WTC11 (cell line): ENCODE results near the gene TNFSF9. TPM values are rescaled to one million over a fixed set of nuclear protein-coding genes. Genes with fewer than 3 reads are reported as not detected.

Experiments used
- ATAC-seq: fragments of 200-7000 bp; cut with Tn5 transposase; 2 replicates; pipeline ENCODE4 v1.10.0; 2021; ENCODE audit warnings: mild to moderate bottlenecking, moderate library complexity
- CTCF ChIA-PET: fragments of 300-600 bp; sonication (Branson Sonifier 250); formaldehyde crosslinking; loops from one replicate; lab custom pipeline; 2021; ENCODE audit warnings: antibody characterized with exemption; lab: Charles Lee
- POLR2A ChIA-PET: fragments of 350-600 bp; sonication (Branson Sonifier 250); formaldehyde crosslinking; loops from one replicate; lab custom pipeline; 2021; ENCODE audit warnings: antibody characterized with exemption; lab: Charles Lee
- DNase-seq: peaks from one replicate; pipeline ENCODE4 v3.0.0; 2021; ENCODE audit warnings: low spot score
- H3K27ac Mint-ChIP-seq: 2 replicates; pipeline ENCODE4 v1.8.0; 2021; ENCODE audit warnings: mixed read lengths
- H3K27me3 Mint-ChIP-seq: 2 replicates; pipeline ENCODE4 v1.8.0; 2021; ENCODE audit warnings: low read depth, mild to moderate bottlenecking, moderate library complexity, mixed read lengths
- H3K36me3 Mint-ChIP-seq: 2 replicates; pipeline ENCODE4 v1.8.0; 2021; ENCODE audit warnings: mixed read lengths
- H3K4me1 Mint-ChIP-seq: 2 replicates; pipeline ENCODE4 v1.8.0; 2022; ENCODE audit warnings: mixed read lengths
- H3K4me3 Mint-ChIP-seq: 2 replicates; pipeline ENCODE4 v1.8.0; 2021; ENCODE audit warnings: mild to moderate bottlenecking, moderate library complexity, mixed read lengths
- H3K9me3 Mint-ChIP-seq: 2 replicates; pipeline ENCODE4 v1.8.0; 2021; ENCODE audit warnings: mixed read lengths
- CREB1 ChIP-seq: sonication (generic); formaldehyde crosslinking; IDR thresholded peaks from 2 replicates; pipeline ENCODE4 v1.8.0; 2023; ENCODE audit warnings: mild to moderate bottlenecking, missing genetic modification reagents
- FOXJ3 ChIP-seq: sonication (generic); formaldehyde crosslinking; IDR thresholded peaks from 2 replicates; pipeline ENCODE4 v1.9.0; 2021; ENCODE audit warnings: missing genetic modification reagents, mild to moderate bottlenecking, borderline replicate concordance
- FOXP1 ChIP-seq: sonication (generic); formaldehyde crosslinking; IDR thresholded peaks from 2 replicates; pipeline ENCODE4 v1.8.0; 2022; ENCODE audit warnings: missing genetic modification reagents, mild to moderate bottlenecking, moderate library complexity, borderline replicate concordance
- JUN ChIP-seq: sonication (generic); formaldehyde crosslinking; IDR thresholded peaks from 2 replicates; pipeline ENCODE4 v1.8.0; 2023; ENCODE audit warnings: mild to moderate bottlenecking, missing genetic modification reagents
- MYBL2 ChIP-seq: sonication (generic); formaldehyde crosslinking; IDR thresholded peaks from 2 replicates; pipeline ENCODE4 v1.8.1; 2023; ENCODE audit warnings: mild to moderate bottlenecking, moderate library complexity, missing genetic modification reagents
- SMAD3 ChIP-seq: sonication (generic); formaldehyde crosslinking; IDR thresholded peaks from 2 replicates; pipeline ENCODE4 v1.8.0; 2022; ENCODE audit warnings: missing genetic modification reagents, mild to moderate bottlenecking, borderline replicate concordance
- TP53 ChIP-seq: sonication (generic); formaldehyde crosslinking; IDR thresholded peaks from 2 replicates; pipeline ENCODE4 v1.8.1; 2023; ENCODE audit warnings: mild to moderate bottlenecking, missing genetic modification reagents
- ZNF138 ChIP-seq: sonication (generic); formaldehyde crosslinking; conservative IDR thresholded peaks from 2 replicates; pipeline ENCODE4 v1.8.1; 2022; ENCODE audit warnings: mild to moderate bottlenecking, moderate library complexity, missing genetic modification reagents
- total RNA-seq: library from RNA; stranded (reverse); gene quantifications from 3 replicates; pipeline ENCODE4 v1.2.3, GENCODE V29; 2021
- TF ChIP-seq, protein P1 (sequence below): sonication (generic); formaldehyde crosslinking; IDR thresholded peaks from 2 replicates; pipeline ENCODE4 v1.8.1; 2022; ENCODE audit warnings: mild to moderate bottlenecking, moderate library complexity, missing genetic modification reagents
- TF ChIP-seq, protein P2 (sequence below): sonication (generic); formaldehyde crosslinking; IDR thresholded peaks from 2 replicates; pipeline ENCODE4 v1.8.1; 2023; ENCODE audit warnings: mild to moderate bottlenecking, missing genetic modification reagents
- TF ChIP-seq, protein P3 (sequence below): sonication (generic); formaldehyde crosslinking; IDR thresholded peaks from 2 replicates; pipeline ENCODE4 v1.8.1; 2023; ENCODE audit warnings: mild to moderate bottlenecking, missing genetic modification reagents
- TF ChIP-seq, protein P4 (sequence below): fragments of 250-450 bp; sonication (Bioruptor Pico); IDR thresholded peaks from 2 replicates; pipeline ENCODE4 v1.9.0; 2021; ENCODE audit warnings: mild to moderate bottlenecking
- TF ChIP-seq, protein P5 (sequence below): fragments of 250-450 bp; sonication (Bioruptor Pico); IDR thresholded peaks from 2 replicates; pipeline ENCODE4 v2.1.2; 2022; ENCODE audit warnings: mild to moderate bottlenecking, moderate library complexity
- TF ChIP-seq, protein P6 (sequence below): fragments of 250-450 bp; sonication (Bioruptor Pico); conservative IDR thresholded peaks from 2 replicates; pipeline ENCODE4 v1.9.0; 2021; ENCODE audit warnings: mild to moderate bottlenecking
- TF ChIP-seq, protein P7 (sequence below): sonication (generic); formaldehyde crosslinking; conservative IDR thresholded peaks from 2 replicates; pipeline ENCODE4 v1.8.1; 2023; ENCODE audit warnings: mild to moderate bottlenecking, low read depth, missing genetic modification reagents, moderate library complexity
- TF ChIP-seq, protein P8 (sequence below): sonication (generic); formaldehyde crosslinking; IDR thresholded peaks from 2 replicates; pipeline ENCODE4 v1.8.1; 2022; ENCODE audit warnings: missing genetic modification reagents, borderline replicate concordance
- TF ChIP-seq, protein P9 (sequence below): sonication (generic); formaldehyde crosslinking; IDR thresholded peaks from 2 replicates; pipeline ENCODE4 v1.8.0; 2023; ENCODE audit warnings: missing genetic modification reagents, mild to moderate bottlenecking, borderline replicate concordance

TNFSF9 gene
- total RNA-seq, 1 experiment from 2014 or later = 2.9 TPM

DNA sequence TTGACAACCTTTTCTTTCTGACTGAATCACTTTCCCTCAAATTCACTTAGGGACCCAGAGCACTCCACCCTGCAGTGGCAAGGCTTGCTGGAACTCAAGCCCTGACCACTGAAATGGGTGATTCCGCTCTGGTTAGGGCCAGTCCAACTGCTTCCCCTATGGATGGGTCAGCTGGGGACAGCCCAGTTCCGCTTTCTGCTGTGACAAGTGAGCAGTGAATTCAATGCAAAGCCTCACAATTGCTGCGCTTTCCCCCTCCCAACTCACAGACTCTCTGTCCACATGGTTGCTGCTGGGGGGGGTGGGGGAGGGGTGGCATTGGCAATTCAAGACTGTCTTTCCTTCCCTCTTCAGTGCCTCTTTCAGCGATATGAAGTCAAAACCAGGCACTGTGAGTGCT, 41.4 kb downstream of the TNFSF9 start:
- CTCF ChIA-PET = no interaction called here
- Mint-ChIP-seq H3K4me1 (peaks cover 7% of the 10 kb centered on the region; the same call in 1 of the 2 replicates), H3K9me3 (peaks cover 27% of the 10 kb centered on the region), H3K27me3 (peaks cover 12% of the 10 kb centered on the region), H3K36me3 (peaks cover 4% of the 10 kb centered on the region; the same call in 1 of the 2 replicates), H3K4me3 (no peak overlapping the region), H3K27ac (no peak overlapping the region)
- POLR2A ChIA-PET = no interaction called here
- TF ChIP-seq MYBL2 (no peak), SMAD3 (no peak), CREB1 (no peak), JUN (CRISPR knock-in tag) (no peak), FOXJ3 (CRISPR knock-in tag) (no peak), TP53 (CRISPR knock-in tag) (no peak)
- TF ChIP-seq, protein P1, sequence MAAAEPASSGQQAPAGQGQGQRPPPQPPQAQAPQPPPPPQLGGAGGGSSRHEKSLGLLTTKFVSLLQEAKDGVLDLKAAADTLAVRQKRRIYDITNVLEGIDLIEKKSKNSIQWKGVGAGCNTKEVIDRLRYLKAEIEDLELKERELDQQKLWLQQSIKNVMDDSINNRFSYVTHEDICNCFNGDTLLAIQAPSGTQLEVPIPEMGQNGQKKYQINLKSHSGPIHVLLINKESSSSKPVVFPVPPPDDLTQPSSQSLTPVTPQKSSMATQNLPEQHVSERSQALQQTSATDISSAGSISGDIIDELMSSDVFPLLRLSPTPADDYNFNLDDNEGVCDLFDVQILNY (CRISPR knock-in tag) = no peak
- TF ChIP-seq, protein P2, sequence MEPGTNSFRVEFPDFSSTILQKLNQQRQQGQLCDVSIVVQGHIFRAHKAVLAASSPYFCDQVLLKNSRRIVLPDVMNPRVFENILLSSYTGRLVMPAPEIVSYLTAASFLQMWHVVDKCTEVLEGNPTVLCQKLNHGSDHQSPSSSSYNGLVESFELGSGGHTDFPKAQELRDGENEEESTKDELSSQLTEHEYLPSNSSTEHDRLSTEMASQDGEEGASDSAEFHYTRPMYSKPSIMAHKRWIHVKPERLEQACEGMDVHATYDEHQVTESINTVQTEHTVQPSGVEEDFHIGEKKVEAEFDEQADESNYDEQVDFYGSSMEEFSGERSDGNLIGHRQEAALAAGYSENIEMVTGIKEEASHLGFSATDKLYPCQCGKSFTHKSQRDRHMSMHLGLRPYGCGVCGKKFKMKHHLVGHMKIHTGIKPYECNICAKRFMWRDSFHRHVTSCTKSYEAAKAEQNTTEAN = no peak
- TF ChIP-seq, protein P3, sequence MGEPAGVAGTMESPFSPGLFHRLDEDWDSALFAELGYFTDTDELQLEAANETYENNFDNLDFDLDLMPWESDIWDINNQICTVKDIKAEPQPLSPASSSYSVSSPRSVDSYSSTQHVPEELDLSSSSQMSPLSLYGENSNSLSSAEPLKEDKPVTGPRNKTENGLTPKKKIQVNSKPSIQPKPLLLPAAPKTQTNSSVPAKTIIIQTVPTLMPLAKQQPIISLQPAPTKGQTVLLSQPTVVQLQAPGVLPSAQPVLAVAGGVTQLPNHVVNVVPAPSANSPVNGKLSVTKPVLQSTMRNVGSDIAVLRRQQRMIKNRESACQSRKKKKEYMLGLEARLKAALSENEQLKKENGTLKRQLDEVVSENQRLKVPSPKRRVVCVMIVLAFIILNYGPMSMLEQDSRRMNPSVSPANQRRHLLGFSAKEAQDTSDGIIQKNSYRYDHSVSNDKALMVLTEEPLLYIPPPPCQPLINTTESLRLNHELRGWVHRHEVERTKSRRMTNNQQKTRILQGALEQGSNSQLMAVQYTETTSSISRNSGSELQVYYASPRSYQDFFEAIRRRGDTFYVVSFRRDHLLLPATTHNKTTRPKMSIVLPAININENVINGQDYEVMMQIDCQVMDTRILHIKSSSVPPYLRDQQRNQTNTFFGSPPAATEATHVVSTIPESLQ = no peak
- ATAC-seq (no peak), DNase-seq (no peak)

DNA sequence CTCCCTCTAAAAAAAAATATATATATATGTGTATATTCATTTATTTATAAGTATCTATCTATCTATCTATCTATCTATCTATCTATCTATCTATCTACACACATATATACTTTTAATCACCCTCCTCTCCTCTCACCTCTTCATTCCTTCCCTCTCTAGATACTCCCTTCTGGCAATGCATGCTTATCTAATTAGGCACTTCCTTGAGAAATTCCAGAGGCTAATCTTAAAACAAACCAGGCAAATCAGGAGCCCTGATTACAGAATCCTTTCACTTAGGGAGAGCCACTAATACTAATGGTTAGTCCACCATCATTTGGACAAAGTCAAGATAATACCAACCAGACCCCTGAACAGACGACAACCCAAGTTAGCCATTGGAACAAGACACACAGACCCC, 42.5 kb downstream of the TNFSF9 start:
- ChIA-PET CTCF (no interaction called here), POLR2A (no interaction called here)
- Mint-ChIP-seq H3K4me1 (peaks cover 7% of the 10 kb centered on the region; the same call in 1 of the 2 replicates), H3K27ac (no peak overlapping the region), H3K36me3 (peaks cover 7% of the 10 kb centered on the region), H3K27me3 (peaks cover 7% of the 10 kb centered on the region), H3K4me3 (no peak overlapping the region), H3K9me3 (peaks cover 19% of the 10 kb centered on the region)
- DNase-seq (no peak), ATAC-seq (no peak)
- TF ChIP-seq, protein P4, sequence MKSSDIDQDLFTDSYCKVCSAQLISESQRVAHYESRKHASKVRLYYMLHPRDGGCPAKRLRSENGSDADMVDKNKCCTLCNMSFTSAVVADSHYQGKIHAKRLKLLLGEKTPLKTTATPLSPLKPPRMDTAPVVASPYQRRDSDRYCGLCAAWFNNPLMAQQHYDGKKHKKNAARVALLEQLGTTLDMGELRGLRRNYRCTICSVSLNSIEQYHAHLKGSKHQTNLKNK = no peak
- TF ChIP-seq FOXP1 (no peak), ZNF138 (no peak)
- TF ChIP-seq, protein P5, sequence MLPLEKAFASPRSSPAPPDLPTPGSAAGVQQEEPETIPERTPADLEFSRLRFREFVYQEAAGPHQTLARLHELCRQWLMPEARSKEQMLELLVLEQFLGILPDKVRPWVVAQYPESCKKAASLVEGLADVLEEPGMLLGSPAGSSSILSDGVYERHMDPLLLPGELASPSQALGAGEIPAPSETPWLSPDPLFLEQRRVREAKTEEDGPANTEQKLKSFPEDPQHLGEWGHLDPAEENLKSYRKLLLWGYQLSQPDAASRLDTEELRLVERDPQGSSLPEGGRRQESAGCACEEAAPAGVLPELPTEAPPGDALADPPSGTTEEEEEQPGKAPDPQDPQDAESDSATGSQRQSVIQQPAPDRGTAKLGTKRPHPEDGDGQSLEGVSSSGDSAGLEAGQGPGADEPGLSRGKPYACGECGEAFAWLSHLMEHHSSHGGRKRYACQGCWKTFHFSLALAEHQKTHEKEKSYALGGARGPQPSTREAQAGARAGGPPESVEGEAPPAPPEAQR (CRISPR knock-in tag) = no peak
- TF ChIP-seq, protein P6, sequence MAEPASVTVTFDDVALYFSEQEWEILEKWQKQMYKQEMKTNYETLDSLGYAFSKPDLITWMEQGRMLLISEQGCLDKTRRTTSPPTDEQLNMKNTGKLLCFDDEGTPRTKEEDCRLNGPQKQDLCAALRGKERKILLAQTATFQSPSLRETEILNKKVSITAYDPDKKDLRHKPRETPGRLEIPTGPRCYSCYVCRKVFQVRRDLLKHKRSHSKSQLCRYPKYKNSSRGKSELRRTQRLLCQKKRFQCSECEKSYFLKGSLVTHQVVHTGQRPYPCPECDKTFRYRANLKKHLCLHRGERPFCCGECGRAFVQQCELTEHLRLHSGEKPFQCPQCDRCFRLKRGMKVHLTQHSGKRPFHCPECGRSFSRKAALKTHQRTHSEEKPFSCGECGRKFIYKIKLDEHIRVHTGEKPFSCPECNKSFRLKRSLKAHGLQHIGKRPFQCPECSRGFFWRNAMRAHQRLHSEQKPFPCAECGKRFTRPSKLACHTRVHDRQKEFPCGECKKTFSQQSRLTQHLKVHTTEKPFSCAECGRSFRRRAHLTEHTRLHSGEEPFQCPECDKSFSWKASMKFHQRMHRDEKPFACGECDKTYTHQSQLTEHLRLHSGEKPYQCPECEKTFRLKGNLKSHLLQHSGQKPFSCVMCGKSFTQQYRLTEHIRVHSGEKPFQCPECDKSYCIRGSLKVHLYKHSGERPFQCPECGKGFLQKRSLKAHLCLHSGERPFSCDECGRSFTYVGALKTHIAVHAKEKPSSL (CRISPR knock-in tag) = no peak
- TF ChIP-seq, protein P7, sequence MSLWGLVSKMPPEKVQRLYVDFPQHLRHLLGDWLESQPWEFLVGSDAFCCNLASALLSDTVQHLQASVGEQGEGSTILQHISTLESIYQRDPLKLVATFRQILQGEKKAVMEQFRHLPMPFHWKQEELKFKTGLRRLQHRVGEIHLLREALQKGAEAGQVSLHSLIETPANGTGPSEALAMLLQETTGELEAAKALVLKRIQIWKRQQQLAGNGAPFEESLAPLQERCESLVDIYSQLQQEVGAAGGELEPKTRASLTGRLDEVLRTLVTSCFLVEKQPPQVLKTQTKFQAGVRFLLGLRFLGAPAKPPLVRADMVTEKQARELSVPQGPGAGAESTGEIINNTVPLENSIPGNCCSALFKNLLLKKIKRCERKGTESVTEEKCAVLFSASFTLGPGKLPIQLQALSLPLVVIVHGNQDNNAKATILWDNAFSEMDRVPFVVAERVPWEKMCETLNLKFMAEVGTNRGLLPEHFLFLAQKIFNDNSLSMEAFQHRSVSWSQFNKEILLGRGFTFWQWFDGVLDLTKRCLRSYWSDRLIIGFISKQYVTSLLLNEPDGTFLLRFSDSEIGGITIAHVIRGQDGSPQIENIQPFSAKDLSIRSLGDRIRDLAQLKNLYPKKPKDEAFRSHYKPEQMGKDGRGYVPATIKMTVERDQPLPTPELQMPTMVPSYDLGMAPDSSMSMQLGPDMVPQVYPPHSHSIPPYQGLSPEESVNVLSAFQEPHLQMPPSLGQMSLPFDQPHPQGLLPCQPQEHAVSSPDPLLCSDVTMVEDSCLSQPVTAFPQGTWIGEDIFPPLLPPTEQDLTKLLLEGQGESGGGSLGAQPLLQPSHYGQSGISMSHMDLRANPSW = no peak
- TF ChIP-seq, protein P8, sequence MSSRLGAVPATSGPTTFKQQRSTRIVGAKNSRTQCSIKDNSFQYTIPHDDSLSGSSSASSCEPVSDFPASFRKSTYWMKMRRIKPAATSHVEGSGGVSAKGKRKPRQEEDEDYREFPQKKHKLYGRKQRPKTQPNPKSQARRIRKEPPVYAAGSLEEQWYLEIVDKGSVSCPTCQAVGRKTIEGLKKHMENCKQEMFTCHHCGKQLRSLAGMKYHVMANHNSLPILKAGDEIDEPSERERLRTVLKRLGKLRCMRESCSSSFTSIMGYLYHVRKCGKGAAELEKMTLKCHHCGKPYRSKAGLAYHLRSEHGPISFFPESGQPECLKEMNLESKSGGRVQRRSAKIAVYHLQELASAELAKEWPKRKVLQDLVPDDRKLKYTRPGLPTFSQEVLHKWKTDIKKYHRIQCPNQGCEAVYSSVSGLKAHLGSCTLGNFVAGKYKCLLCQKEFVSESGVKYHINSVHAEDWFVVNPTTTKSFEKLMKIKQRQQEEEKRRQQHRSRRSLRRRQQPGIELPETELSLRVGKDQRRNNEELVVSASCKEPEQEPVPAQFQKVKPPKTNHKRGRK = no peak
- TF ChIP-seq, protein P9, sequence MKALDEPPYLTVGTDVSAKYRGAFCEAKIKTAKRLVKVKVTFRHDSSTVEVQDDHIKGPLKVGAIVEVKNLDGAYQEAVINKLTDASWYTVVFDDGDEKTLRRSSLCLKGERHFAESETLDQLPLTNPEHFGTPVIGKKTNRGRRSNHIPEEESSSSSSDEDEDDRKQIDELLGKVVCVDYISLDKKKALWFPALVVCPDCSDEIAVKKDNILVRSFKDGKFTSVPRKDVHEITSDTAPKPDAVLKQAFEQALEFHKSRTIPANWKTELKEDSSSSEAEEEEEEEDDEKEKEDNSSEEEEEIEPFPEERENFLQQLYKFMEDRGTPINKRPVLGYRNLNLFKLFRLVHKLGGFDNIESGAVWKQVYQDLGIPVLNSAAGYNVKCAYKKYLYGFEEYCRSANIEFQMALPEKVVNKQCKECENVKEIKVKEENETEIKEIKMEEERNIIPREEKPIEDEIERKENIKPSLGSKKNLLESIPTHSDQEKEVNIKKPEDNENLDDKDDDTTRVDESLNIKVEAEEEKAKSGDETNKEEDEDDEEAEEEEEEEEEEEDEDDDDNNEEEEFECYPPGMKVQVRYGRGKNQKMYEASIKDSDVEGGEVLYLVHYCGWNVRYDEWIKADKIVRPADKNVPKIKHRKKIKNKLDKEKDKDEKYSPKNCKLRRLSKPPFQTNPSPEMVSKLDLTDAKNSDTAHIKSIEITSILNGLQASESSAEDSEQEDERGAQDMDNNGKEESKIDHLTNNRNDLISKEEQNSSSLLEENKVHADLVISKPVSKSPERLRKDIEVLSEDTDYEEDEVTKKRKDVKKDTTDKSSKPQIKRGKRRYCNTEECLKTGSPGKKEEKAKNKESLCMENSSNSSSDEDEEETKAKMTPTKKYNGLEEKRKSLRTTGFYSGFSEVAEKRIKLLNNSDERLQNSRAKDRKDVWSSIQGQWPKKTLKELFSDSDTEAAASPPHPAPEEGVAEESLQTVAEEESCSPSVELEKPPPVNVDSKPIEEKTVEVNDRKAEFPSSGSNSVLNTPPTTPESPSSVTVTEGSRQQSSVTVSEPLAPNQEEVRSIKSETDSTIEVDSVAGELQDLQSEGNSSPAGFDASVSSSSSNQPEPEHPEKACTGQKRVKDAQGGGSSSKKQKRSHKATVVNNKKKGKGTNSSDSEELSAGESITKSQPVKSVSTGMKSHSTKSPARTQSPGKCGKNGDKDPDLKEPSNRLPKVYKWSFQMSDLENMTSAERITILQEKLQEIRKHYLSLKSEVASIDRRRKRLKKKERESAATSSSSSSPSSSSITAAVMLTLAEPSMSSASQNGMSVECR = no peak
